ENCODE results near the gene TMEM131L.

Gene TMEM131L

DNA sequence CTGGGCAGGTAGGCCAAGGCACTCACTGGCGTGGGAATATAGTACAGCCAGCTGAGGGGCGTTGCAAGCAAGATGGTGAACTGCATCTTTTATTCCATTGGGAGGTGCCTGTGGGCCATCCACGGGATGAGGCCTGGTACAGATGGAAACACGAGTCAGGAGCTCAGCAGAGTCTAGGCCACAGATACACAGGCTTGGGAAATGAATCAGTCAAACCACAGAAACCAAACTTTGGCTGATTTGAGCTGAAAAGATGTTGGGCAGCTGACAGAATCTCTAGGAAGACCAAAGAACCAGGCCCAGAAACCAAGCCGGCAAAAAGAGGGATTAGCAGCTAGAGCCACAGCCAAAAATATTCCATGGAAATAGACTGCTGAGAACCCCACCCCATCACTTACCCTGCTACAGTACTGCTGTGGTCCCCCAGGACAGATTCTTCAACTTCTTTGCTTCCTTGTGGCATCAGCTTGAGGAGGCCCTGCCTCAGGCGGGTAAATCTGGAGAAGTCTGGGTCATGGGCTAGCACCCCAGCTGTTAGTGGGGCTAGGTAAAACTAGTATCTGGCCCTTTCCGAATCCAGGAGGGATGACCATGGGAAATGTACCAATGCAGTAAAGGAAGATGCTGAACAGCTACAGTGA is 75.4 kb downstream of the TMEM131L start:
- H3K27ac ChIP-seq, result no peak overlapping the region
- TF ChIP-seq, protein P1, sequence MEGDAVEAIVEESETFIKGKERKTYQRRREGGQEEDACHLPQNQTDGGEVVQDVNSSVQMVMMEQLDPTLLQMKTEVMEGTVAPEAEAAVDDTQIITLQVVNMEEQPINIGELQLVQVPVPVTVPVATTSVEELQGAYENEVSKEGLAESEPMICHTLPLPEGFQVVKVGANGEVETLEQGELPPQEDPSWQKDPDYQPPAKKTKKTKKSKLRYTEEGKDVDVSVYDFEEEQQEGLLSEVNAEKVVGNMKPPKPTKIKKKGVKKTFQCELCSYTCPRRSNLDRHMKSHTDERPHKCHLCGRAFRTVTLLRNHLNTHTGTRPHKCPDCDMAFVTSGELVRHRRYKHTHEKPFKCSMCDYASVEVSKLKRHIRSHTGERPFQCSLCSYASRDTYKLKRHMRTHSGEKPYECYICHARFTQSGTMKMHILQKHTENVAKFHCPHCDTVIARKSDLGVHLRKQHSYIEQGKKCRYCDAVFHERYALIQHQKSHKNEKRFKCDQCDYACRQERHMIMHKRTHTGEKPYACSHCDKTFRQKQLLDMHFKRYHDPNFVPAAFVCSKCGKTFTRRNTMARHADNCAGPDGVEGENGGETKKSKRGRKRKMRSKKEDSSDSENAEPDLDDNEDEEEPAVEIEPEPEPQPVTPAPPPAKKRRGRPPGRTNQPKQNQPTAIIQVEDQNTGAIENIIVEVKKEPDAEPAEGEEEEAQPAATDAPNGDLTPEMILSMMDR (conservative IDR thresholded peaks at IDR 0.05; ENCODE audit: low read depth), result no peak
- no peak for DNase-seq (ENCODE audit: low spot score)
- POLR2A ChIA-PET (ENCODE audit: low non-redundant PET), result no interaction called here
- CTCF ChIA-PET, result interaction anchor here (1.2 to 1.9 kb wide), 2 partner anchors 9 to 33 kb away, joined by 3 to 9 read pairs; no protein-coding TSS in a partner anchor

DNA sequence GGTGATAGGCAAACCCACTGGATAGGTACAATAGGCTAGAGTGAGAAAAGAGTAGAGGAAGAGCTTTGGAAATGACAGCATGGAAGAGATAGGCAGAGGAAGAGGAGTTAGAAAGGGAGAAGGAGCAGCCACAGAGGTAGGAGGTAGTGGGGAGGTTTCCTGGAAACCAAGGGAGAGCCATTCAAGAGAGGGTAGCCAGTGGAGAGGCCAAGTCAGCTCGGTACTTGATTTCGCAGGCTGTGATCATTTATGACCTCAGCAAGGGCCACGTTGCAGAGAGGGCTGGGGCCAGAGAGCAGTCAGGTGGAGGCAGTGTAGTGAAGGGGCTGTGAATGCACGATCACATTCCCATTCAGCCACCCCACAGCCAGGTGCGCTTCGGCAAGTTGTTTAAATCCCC is 76.0 kb downstream of the TMEM131L start:
- CTCF ChIA-PET, result interaction anchor here (1.2 to 1.9 kb wide), 2 partner anchors 10 to 32 kb away, joined by 3 to 9 read pairs; no protein-coding TSS in a partner anchor
- no peak for DNase-seq (ENCODE audit: low spot score)
- TF ChIP-seq, protein P1 (conservative IDR thresholded peaks at IDR 0.05; ENCODE audit: low read depth), result no peak
- POLR2A ChIA-PET (ENCODE audit: low non-redundant PET), result no interaction called here
- no peak overlapping the region for H3K27ac ChIP-seq

DNA sequence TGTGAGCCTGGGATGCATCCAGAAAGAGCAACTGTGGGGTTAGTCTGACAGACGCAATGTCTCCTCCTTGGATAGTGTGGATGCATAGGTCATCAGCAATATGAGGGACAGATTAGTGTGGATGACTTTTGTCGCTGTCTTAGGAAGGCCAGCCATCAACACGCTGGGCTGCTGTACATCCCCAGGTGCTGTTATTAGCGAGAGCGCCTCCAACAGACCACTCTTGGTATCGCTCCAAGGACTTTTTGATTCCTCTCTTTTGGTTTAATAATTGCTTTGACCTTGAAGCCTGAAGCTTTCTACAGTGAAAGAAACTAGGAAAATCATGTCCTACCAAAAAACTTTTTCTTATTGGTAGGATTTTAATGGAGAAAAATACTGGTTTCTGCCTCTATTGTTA is 76.7 kb downstream of the TMEM131L start:
- TF ChIP-seq, protein P1 (conservative IDR thresholded peaks at IDR 0.05; ENCODE audit: low read depth), result no peak
- no peak overlapping the region for H3K27ac ChIP-seq
- ChIA-PET POLR2A (ENCODE audit: low non-redundant PET) (no interaction called here), CTCF (interaction anchor here (0.6 kb wide), 1 partner anchor 394 kb away, joined by 4 read pairs; no protein-coding TSS in a partner anchor)
- no peak for DNase-seq (ENCODE audit: low spot score)

DNA sequence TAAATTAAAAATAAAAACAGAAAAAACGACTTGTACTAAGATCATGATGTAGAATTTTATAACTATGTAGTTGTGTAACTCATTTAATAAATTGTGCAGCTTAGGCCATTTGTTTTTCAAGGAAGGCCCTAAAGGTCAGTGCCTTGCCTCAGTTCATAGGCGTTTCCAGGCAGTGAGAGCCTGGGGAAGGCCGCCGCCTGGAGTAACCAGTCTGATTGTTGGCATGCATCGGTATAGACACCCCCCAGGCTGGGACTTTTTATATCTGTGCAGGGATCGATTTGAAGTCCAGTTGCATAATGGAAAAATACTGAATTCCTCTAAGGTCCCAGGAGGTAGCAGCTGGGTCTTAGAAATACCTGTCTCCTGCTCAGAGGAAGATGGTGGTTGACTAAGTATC is 77.2 kb downstream of the TMEM131L start:
- no peak overlapping the region for H3K27ac ChIP-seq
- CTCF ChIA-PET, result interaction anchor here (0.6 kb wide), 2 partner anchors 395 to 966 kb away, joined by 3 to 4 read pairs; no protein-coding TSS in a partner anchor
- TF ChIP-seq, protein P1 (conservative IDR thresholded peaks at IDR 0.05; ENCODE audit: low read depth), result no peak
- POLR2A ChIA-PET (ENCODE audit: low non-redundant PET), result no interaction called here
- DNase-seq (ENCODE audit: low spot score), result no peak

DNA sequence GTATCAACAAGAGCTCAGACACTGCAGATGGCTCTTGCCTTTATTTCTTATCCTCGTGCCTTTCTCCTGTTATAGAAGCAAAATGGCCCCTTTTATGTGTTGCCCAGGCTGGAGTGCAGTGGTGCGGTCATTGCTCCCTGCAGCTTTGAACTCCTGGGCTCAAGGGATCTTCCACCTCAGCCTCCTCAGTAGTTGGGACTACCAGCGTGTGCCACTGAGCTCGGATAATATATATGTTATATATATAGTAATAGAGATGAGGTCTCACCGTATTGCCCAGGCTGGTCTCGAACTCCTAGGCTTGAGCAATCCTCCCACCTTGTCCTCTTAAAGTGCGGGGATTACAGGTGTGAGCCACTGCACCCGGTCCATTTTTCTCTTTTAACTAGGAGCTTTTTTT is 79.7 kb downstream of the TMEM131L start:
- no peak for DNase-seq (ENCODE audit: low spot score)
- H3K27ac ChIP-seq, result no peak overlapping the region
- POLR2A ChIA-PET (ENCODE audit: low non-redundant PET), result no interaction called here
- CTCF ChIA-PET, result interaction anchor here (0.6 kb wide), 1 partner anchor 80 kb away, joined by 3 read pairs; no protein-coding TSS in a partner anchor
- TF ChIP-seq, protein P1 (conservative IDR thresholded peaks at IDR 0.05; ENCODE audit: low read depth), result no peak

DNA sequence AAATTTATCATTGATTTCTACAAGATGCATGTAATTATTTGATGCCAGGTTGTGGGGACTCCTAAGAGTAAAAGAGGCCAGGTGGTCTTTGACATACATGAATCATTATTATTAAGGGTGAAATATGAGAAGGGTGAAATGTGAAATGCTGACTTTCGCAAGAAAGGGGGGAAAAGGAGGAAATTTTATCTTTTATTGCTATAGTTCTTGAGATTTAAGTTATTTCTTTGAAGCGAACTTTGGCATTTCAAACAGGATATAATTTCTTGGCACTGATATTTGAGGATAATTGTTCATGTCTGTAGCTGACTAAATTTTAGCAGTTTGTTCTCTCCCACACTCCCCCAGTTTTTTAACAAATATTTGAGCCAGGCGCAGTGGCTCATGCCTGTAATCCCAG is 80.1 kb downstream of the TMEM131L start:
- TF ChIP-seq, protein P1 (conservative IDR thresholded peaks at IDR 0.05; ENCODE audit: low read depth), result no peak

More for the DNA sequence above, 80.1 kb downstream of the TMEM131L start:
- H3K27ac ChIP-seq, result no peak overlapping the region
- POLR2A ChIA-PET (ENCODE audit: low non-redundant PET), result no interaction called here
- CTCF ChIA-PET, result interaction anchor here (0.6 kb wide), 1 partner anchor 81 kb away, joined by 3 read pairs; no protein-coding TSS in a partner anchor
- no peak for DNase-seq (ENCODE audit: low spot score)

Measured in RWPE1 (cell line).